GM21423 (cell line): ENCODE results near the gene EIF4B.
"Not testable (repeated sequence)": the region's sequence is repeated elsewhere in the genome, so short reads cannot be mapped to it uniquely, and the experiment has no call there.

Source experiments
- ATAC-seq: cut with Tn5 transposase; IDR thresholded peaks from one replicate; pipeline ENCODE4 v1.9.1; 2021; ENCODE audit warnings: mild to moderate bottlenecking, moderate library complexity; ENCODE audit not compliant: unreplicated experiment

Gene EIF4B, protein sequence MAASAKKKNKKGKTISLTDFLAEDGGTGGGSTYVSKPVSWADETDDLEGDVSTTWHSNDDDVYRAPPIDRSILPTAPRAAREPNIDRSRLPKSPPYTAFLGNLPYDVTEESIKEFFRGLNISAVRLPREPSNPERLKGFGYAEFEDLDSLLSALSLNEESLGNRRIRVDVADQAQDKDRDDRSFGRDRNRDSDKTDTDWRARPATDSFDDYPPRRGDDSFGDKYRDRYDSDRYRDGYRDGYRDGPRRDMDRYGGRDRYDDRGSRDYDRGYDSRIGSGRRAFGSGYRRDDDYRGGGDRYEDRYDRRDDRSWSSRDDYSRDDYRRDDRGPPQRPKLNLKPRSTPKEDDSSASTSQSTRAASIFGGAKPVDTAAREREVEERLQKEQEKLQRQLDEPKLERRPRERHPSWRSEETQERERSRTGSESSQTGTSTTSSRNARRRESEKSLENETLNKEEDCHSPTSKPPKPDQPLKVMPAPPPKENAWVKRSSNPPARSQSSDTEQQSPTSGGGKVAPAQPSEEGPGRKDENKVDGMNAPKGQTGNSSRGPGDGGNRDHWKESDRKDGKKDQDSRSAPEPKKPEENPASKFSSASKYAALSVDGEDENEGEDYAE

DNA sequence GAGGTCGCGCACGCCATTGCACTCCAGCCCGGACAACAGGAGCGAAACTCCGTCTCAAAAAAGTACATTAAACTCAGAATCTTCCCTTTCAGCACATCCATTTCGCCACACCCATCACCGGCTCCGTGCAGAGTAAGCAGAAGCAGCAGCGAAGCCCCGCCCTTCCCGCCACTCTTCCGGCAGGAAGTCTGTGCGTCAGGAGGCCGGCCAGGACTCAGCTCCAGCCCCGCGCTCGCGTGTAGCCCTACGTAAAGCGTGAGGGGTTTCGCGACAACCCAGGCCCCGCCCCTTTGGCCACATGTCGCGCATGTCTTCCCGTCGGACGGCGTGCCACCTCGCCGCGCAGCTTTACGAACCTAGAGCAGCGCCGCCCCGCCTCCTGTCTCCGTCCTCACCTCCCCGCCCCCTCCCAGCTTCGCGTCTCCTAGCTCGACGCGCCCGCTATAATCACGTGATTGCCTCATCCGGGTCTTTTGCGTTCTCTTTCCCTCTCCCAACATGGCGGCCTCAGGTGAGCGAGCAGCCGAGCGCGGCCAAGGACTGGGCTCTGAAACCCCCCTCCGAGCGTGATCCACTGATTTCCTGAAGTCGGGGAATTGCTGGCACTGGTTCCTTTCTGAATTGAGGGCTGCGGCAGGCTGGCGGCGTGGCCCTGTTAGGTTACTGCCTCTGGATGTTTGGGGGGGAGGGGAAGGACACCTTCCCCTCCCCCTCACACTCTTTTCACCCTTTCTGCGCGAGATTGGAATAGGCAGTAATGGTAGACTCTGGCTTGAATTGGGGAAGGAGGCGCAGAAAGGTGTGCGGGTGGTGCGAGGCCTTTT, at the start of gene EIF4B:
TSS of gene EIF4B (plus strand) at position 471 of the 824 bp plus-strand sequence. CDS start at position 499, 28 bp downstream.
- ATAC-seq = peak; percentile 89

DNA sequence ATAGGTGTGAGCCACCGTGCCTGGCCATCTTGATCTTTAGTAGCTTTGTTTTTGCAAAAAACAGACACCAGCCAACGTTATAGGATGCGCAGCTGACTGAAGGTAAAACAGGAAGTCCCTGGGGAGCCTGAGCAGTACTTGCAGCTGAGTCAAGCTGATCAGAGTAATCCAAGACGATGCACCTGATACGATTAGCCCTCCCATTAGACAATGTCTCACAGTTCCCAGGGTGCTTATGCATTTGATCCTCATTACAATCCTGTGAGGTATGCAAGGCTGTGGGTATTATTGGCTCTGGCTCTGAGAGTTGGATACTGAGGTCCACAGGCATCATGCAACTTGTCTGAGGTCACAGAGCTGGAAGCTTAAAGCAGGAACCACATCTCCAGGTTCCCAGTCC, 49.3 kb upstream of the EIF4B start:
- no peak for ATAC-seq

DNA sequence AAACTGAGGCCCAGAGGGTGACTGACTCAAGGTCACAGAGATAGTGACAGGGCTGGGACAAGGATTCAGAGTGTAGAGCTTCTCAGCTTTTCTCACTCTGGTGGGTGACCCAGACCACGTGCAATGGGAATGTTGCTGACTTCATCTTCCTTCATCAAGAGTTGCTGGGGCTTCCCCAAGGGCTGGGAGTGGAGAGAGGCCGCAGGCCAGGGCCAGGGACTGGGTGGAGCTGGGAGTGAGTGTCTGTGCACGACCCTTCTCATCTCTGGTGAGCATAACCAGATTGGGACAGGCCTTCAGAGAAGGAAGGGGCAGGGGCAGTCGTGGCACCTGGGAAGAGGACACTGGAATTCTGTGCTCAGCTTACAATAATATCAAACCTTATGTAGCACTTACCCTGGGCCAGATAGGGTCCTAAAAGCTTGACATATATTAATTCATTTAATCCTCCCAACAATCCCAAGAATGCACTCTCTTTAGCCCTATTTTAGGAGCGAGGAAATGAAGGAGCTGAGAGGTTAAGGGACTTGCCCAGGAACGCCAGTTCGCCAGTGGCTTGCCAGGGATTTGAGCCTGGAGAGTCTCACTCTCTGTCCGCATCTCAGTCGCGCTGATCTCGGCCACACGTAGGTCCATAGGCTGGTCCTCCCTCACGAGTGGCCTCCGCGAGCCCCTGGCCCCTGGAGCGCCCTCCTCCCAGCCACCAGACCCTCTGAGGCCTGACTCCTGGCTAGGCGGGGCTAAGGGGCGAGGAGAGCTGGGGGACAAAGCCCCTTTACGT, 41.5 kb upstream of the EIF4B start:
- ATAC-seq = no peak

DNA sequence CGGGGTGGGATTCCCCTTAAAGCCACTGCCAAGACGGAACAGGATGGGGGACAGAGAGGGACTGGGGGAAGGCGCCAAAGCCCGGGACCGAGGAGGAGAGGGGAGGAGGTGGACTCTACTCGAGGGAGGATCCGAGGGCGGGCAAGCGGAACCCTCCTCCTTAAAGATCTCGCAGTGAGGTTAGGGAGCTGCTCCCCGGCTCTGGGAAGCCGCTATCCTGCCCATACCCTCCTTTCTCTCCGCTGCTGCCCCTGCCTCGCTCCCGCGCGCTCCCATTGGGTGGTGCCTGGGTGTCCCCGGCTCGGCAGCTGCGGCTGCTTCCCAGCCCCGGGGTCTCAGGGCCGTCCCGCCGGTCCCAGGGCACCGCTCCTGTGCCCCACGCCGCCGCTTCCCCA, 40.9 kb upstream of the EIF4B start:
- ATAC-seq = no peak

DNA sequence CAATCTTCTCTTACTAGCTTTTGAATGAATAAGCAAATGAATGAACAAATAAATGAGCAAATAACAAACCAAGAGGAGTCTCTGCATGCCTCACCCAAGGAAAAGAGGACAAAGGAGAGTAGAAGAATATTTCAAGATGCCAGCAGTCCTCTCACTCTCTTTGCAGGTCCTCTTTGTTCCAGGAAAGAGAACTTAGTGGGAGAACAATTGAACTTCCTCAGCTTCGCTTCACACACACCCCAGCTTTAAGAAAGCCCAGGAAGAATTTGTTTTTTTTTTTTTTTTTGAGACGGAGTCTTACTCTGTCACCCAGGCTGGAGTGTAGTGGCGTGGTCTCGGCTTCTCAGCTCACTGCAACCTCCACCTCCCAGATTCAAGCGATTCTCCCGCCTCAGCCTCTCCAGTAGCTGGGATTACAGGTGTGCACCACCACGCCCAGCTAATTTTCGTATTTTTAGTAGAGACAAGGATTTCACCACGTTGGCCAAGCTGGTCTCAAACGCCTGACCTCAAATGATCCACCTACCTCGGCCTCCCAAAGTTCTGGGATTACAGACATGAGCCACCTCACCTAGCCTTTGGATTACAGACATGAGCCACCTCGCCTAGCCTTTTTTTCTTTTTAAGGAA, 37.0 kb upstream of the EIF4B start:
- ATAC-seq = no peak

DNA sequence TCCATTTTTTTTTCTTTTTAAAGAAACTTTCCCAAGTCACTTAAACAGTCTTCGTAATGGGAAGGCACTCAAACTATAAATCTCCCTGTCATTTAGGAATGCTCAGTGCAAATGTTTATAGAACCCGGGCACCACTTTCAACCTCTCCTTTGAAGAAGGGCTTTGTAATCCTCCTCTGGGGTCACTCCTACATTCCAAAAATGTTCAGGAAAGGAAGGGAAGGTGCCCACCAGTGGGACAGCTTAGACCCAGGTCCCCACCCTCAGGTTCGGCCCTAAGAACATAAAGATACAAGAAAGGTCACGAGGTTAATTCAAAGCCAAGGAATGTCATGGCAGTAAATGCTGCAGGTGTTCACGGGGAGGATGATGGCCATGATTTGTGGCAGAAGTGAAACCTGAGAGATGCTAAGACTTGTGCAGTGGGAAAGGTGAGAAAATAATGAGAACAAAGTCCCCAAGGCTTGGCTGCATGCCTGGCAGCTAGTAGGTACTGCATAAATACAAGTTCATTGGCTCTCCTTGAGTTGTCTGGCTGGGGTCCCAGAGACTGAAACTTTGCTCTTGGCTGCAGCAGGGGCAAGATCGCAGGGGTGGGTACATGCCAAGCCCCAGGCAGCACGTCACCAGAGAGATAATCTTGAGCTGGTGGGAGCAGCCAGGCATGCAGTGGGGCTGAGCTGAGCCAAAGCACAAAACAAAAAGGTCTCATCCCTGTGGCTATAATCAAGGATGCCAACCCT, 36.3 kb upstream of the EIF4B start:
- ATAC-seq = no peak

DNA sequence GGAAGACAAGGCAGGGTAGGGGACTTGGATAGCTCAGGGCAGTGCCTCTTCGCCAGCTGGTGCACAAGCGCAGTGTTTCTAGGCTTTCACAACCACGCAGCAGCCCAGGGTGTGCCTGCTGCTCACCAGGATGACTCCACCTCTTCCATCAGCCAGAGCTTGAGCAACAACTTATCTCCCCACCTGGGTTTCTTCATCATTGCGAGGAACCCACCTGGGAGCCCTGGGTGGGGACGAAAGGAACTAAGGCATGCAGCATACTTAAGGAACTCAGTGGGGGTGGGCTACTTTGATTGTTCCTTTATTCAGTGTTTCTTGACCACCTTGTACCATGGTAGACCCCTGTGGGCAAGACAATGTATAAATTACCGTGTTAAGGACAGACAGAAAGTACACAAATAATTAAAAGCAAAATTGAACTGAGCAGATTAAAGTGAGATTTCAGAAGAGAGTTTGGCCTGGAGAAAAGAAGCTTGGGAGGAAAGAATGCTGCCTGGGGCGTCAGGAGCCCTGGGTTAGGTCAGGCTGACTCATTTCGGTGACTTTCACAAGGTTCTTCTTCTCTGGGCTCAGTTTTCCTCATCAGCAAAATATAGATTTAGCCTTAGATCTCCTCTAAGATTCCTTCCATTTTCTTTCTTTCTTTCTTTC, 34.5 kb upstream of the EIF4B start:
- no peak for ATAC-seq

DNA sequence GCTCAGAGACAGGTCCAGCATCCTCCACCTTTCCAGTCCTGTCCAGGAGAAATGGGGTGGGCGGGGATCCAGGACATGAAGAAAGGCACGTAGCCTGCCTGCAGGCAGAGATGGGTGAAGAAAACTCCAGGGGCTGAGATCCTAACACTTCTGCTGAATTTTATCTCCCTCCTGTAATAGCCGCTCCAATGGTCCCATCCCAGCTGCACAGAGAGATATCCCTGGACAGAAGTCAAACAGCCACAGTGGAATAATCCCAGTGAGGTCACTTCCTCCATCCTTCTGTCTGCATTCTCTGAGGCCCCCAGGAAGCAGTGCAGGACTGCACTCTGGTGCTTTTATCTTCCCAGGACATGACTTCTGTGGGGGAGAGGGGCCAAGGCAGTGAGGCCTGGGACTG, 31.1 kb upstream of the EIF4B start:
- no peak for ATAC-seq

DNA sequence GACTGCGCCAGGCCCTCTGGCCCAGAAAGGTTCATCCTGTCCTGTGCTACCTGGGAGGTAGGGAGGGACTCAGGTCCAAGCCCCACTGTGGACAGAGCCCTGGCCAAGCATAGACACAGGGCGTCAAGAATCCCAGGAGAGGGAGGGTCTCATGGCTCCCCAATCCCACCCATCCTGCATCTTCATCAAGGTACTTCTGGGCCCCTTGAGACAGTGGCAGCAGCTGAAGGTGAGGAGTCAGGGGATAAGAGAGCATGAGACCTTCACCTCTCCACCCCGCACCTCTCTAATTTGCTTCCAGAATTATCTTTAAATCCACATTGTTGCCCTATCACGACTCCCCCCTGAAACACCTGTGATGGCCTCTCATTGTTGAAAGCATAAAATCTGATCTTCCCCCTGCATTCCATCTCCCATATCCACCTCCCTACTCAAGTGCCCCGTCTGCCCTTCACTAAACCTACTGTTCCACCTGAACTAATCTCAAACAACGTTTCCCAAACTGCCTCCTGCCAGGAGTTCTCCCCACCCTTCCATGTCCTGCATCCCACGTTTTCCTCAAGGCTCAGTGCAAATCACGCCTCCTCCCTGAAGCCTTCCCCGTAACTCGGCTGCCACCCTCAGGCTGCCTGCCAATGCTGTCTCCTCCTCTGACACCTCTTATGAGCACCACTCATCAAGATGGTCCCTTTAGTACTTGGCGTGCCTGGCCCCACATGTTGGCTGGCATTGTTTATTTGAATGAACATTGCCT, 30.3 kb upstream of the EIF4B start:
- no peak for ATAC-seq

DNA sequence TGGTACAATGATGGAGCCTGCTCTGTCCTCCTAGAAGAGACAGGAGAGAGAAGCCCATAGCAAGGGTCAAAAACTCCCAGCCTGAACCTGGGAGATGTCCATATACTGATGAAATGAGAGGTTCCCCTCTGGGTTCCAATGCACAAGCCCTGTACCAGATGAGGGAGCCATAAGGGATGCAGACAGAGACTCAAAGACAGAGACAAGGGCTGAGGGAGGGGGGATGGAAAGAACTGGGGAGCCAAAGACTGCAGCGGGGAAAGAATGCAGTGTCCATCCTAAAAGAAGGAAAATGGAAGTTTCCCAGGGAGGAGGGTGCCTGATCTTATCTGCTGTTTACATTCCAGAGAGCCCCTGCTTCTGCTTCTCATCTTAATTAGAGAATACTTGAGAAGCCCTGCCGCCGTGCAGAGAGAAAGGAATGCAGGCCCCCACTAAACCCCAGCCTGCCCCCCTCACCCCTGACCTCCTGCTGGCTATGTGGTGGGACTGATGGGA, 29.6 kb upstream of the EIF4B start:
- no peak for ATAC-seq

DNA sequence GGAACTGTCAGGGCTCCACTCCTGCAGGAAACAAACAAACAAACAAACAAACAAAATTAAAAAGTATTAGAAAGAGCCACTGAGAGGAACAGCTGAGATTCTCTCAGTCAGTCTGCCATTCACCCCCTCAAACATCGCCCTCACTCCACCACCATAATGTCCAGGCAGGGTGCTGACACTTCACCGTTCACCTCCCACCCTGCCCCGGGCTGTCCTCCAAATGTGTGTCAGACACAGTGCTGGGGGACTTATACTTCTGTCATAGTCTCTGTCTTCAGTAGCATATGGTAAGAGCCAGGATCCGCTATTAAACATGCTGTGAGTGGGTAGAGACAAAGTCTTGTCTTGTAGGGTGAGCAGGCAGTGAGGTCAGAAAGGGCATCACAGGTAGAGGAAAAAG, 29.1 kb upstream of the EIF4B start:
- no peak for ATAC-seq

DNA sequence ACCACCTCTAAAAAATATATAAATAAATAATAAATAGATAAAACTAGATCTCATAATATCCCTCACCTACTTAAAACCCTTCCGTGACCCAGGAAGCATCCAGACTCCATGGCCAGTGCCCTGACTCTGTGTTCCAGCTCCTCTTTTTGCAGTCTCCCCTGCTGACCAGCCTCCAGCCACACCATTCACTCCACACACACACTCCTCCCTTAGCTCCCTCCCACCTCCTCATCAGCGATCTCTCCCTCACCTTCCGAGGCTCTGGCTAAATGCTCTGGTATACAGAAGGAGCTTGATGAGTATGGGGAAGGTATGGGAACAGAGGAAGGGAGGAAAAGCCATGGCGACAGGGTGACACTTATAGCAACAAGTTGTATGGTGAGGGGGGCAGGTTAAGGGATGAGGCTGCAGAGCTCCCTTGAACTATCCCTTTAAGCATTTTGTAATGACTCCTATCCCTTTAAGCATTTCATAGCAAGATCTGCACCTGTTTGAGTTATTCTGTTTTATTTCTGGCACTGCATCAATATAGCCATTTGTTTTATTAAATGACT, 26.1 kb upstream of the EIF4B start:
- no peak for ATAC-seq

DNA sequence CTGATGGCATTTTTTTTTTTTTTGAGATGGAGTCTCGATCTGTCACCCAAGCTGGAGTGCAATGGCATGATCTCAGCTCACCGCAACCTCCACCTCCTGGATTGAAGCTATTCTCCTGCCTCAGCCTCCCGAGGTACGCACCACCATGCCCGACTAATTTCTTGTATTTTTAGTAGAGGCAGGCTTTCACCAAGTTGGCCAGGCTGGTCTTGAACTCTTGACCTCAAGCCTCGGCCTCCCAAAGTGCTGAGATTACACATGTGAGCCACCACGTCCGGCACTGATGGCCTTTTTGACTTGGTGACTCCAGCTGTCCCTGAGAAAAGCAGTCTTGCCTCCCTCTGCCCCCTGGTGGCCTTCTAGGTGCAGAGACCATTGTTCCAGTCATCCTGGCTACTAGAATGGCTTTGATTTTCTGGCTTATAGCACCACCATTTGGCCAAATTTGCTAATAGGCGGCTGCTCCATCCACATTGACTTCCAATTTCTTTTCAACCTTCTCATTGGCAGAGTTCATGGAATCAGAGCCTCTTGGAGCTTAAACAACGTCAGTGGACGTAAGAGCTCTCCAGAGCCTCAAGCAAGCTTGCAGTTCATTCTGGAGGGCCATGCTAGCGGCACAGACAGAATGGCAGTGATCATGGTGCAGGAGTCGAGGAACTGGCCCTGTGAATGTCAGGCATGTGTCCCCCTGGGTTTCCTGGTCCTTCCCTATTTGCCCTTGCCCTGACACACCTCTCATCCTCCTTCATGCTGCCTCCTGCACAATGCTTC, 25.4 kb upstream of the EIF4B start:
- peak; percentile 76 for ATAC-seq

DNA sequence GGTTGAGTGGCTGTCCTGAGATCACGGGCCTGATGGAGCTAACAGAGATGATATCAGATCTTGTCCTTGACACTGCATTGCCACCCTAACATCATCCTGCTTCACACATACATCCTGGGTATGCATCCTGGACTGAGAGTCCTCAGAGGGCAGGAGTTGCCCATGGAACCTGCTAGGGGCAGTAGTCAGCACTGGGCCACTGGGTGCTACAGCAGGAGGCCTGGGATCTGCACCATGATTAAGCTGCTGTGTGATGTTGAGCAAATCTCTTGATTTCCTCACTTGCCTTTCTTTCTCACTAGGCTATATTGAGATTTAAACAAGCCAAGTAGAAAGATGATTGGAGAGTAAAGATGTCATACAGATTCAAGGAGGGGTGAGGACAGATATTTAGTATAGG, 22.1 kb upstream of the EIF4B start:
- ATAC-seq = no peak

DNA sequence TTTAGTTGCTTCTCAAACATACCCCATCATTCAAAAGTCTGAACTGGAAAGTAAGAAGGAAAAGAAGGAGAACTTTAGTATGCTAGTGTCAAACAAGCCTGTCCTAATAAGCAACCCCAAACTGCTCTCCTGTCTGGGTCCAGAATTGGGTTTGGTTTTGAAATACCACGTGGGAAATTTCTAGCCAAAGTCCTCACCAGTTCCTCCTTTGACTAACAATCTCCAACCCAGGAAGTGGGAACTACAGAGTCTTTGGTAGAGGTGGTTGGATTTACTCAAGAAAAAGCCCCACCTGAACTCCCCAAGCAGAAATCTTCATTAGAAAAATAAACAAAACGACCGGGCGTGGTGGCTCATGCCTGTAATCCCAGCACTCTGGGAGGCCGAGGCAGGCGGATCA, 17.4 kb upstream of the EIF4B start:
- no peak for ATAC-seq

DNA sequence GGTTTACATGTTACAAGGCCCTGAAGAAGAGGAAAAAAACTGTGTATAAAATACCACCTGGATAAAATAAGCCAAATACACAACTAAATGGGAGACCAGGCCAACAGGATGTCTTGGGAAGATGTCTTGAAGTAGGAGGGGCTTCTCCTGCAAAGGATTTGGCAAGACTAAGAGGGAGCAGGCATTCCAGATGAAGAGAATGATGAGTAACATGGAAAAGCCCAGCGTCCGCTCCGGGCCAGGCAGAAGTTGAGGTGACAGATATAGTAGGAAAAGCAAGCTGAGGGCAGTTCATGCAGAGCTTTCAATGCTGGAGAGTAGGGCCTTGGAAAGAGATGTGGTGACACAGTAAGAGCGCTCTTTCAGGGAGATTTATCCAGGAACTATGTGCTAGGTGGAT, 16.1 kb upstream of the EIF4B start:
- ATAC-seq = no peak

DNA sequence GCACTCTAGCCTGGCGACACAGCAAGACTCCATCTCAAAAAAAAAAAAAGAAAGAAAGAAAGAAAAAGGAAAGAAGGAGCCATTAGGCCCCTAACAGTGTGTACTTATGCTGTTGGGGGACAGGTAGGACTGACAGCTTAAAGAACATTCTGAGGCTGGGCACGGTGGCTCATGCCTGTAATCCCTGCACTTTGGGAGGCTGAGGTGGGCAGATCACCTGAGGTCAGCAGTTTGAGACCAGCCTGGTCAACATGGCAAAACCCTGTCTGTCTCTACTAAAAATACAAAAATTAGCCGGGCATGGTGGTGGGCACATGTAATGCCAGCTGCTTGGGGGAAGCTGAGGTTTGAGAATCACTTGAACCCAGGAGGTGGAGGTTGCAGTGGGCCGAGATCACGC, 14.0 kb upstream of the EIF4B start:
- ATAC-seq = not testable (repeated sequence)
